ENCODE measurements around the gene BORCS8.
"Not testable (repeated sequence)": the region's sequence is repeated elsewhere in the genome, so short reads cannot be mapped to it uniquely, and the experiment has no call there.

Gene BORCS8

GRCh38 chr19:19154768-19155494, 37.0 kb downstream of the BORCS8 start:
- no peak for DNase-seq (ENCODE audit: low read depth)
- H3K4me3 ChIP-seq (ENCODE audit: low read depth, low read length) = no peak overlapping the region
- in situ Hi-C loops (cut with HindIII; ENCODE audit: low sequenced_read_pairs) = no loop called here
- TF ChIP-seq, protein P1, sequence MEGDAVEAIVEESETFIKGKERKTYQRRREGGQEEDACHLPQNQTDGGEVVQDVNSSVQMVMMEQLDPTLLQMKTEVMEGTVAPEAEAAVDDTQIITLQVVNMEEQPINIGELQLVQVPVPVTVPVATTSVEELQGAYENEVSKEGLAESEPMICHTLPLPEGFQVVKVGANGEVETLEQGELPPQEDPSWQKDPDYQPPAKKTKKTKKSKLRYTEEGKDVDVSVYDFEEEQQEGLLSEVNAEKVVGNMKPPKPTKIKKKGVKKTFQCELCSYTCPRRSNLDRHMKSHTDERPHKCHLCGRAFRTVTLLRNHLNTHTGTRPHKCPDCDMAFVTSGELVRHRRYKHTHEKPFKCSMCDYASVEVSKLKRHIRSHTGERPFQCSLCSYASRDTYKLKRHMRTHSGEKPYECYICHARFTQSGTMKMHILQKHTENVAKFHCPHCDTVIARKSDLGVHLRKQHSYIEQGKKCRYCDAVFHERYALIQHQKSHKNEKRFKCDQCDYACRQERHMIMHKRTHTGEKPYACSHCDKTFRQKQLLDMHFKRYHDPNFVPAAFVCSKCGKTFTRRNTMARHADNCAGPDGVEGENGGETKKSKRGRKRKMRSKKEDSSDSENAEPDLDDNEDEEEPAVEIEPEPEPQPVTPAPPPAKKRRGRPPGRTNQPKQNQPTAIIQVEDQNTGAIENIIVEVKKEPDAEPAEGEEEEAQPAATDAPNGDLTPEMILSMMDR (IDR thresholded peaks at IDR 0.05; ENCODE audit: low read depth, low read length, missing control alignments) = no peak

DNA sequence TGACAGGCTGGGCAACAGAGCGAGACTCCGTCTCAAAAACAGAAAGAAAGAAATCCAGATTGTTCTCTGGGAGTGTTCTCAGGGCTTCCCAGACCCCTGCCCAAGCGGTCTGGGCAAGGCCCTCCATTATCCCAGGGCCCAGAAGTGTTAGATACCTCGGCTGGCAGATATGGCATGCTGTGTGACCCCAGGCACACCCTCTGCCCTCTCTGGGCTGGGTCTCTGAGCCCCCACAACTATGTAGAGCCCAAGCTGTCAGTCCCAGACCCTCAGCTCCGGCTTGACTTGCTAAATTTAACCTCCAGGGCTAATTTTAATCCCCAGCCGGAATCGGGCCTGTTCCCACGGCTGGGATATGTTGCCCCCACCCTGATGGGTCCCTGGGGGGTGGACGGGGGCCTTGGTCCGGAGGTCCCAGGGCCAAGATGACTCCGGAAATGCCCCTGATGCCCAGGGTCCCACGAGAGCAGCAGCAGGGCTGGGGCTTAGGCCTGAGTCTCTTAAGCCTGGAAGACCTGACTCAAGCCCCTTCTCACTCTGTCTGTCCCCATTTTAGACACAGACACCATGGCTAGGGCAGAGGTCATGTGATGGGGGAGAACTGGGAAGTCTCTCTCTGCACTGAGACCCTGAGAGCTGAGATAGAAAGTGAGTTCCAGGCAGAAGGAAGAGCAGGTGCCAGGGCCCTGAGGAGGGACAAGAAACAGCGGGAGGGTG, 39.1 kb downstream of the BORCS8 start:
- no peak overlapping the region for H3K4me3 ChIP-seq (ENCODE audit: low read depth, low read length)
- no peak for DNase-seq (ENCODE audit: low read depth)
- TF ChIP-seq, protein P1 (IDR thresholded peaks at IDR 0.05; ENCODE audit: low read depth, low read length, missing control alignments) = no peak
- in situ Hi-C loops (cut with HindIII; ENCODE audit: low sequenced_read_pairs) = no loop called here

DNA sequence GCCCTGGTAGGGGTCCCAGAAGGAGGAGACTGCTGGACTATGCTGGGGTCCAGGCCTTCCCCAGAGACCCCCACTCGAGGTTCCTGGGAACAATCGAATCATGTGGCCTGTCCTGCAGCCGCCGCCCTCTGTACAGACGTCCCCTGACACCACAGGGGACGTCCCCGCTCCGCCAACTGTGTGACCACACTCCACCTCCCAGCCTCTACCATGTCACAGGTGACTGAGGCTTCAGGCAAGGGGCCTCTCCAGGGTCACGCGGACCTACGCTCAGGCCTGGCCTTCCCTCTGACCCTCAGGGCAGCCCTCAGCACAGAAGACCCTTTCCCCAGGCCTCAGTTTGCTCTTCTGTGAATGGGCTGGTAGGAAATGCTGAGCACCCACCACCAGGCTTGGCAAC, 40.5 kb downstream of the BORCS8 start:
- no peak overlapping the region for H3K4me3 ChIP-seq (ENCODE audit: low read depth, low read length)
- TF ChIP-seq, protein P1 (IDR thresholded peaks at IDR 0.05; ENCODE audit: low read depth, low read length, missing control alignments) = no peak
- no peak for DNase-seq (ENCODE audit: low read depth)
- in situ Hi-C loops (cut with HindIII; ENCODE audit: low sequenced_read_pairs) = no loop called here

GRCh38 chr19:19149435-19149834, 42.5 kb downstream of the BORCS8 start:
- TF ChIP-seq, protein P1 (IDR thresholded peaks at IDR 0.05; ENCODE audit: low read depth, low read length, missing control alignments) = no peak
- H3K4me3 ChIP-seq (ENCODE audit: low read depth, low read length) = no peak overlapping the region
- in situ Hi-C loops (cut with HindIII; ENCODE audit: low sequenced_read_pairs) = no loop called here
- DNase-seq (ENCODE audit: low read depth) = no peak

- DNase-seq (ENCODE audit: low read depth); in situ Hi-C loops (cut with HindIII; ENCODE audit: low sequenced_read_pairs); H3K4me3 ChIP-seq (ENCODE audit: low read depth, low read length): not testable (repeated sequence)
These were observed 43.4 kb downstream of the BORCS8 start for GRCh38 chr19:19148504-19148903.

DNA sequence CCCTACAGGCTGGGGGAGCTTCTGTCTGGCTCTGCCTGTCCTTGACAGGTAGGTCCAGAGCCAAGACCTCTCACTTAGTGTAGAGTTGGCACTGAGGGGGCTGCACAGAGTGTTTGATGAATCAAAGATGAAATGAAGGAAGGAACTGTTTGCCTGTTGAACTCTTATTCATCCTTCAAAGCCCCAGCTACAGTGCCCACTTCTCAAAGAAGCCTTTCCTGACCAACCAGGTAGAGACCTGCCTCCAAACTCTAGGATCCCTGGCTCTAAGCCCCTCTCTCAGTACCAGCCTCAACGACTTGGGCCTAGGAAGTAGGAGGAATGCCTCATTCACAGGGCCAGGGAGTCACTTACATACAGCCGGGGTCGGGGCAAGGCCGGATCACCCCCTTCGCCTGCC, 44.6 kb downstream of the BORCS8 start:
- H3K4me3 ChIP-seq (ENCODE audit: low read depth, low read length) = no peak overlapping the region
- TF ChIP-seq, protein P1 (IDR thresholded peaks at IDR 0.05; ENCODE audit: low read depth, low read length, missing control alignments) = no peak
- no peak for DNase-seq (ENCODE audit: low read depth)
- in situ Hi-C loops (cut with HindIII; ENCODE audit: low sequenced_read_pairs) = no loop called here

- no peak for DNase-seq (ENCODE audit: low read depth)
- no peak overlapping the region for H3K4me3 ChIP-seq (ENCODE audit: low read depth, low read length)
- TF ChIP-seq, protein P1 (IDR thresholded peaks at IDR 0.05; ENCODE audit: low read depth, low read length, missing control alignments) = no peak
- in situ Hi-C loops (cut with HindIII; ENCODE audit: low sequenced_read_pairs) = no loop called here
These were observed 45.1 kb downstream of the BORCS8 start for GRCh38 chr19:19146865-19147264.
